NCI-H2196 treated with DMSO at 0.1 percent for 48 hours (cell line): ENCODE results near the gene ROBO1.
"Not testable (repeated sequence)": the region's sequence is repeated elsewhere in the genome, so short reads cannot be mapped to it uniquely, and the experiment has no call there.

Experiments used
- DNase-seq: peaks from one replicate; lab custom pipeline; 2025; ENCODE audit not compliant: unreplicated experiment; lab: John Stamatoyannopoulos, UW

Gene ROBO1

GRCh38 chr3:79558943-79559342, 208.9 kb downstream of the ROBO1 start:
- no peak for DNase-seq

GRCh38 chr3:79555655-79556054, 212.1 kb downstream of the ROBO1 start:
- no peak for DNase-seq

- no peak for DNase-seq
Observed at GRCh38 chr3:79551997-79552396, 215.8 kb downstream of the ROBO1 start.

- no peak for DNase-seq
Observed at GRCh38 chr3:79551321-79551892, 216.4 kb downstream of the ROBO1 start.

GRCh38 chr3:79543218-79543982, 224.4 kb downstream of the ROBO1 start:
- DNase-seq: no peak

GRCh38 chr3:79534727-79535126, 233.1 kb downstream of the ROBO1 start:
- DNase-seq: no peak

GRCh38 chr3:79531566-79532295, 236.1 kb downstream of the ROBO1 start:
- no peak for DNase-seq

- no peak for DNase-seq
Observed at GRCh38 chr3:79521221-79521848, 246.5 kb downstream of the ROBO1 start.

- no peak for DNase-seq
Observed at GRCh38 chr3:79517766-79518413, 249.9 kb downstream of the ROBO1 start.

- no peak for DNase-seq
Observed at GRCh38 chr3:79516795-79517194, 251.0 kb downstream of the ROBO1 start.

GRCh38 chr3:79515072-79515471, 252.7 kb downstream of the ROBO1 start:
- no peak for DNase-seq

GRCh38 chr3:79514069-79514468, 253.7 kb downstream of the ROBO1 start:
- DNase-seq: no peak

- no peak for DNase-seq
Observed at GRCh38 chr3:79506751-79507150, 261.0 kb downstream of the ROBO1 start.

- not testable (repeated sequence) for DNase-seq
Observed at GRCh38 chr3:79502216-79502681, 265.5 kb downstream of the ROBO1 start.

GRCh38 chr3:79497447-79498111, 270.2 kb downstream of the ROBO1 start:
- DNase-seq: no peak

GRCh38 chr3:79491029-79491641, 276.7 kb downstream of the ROBO1 start:
- DNase-seq: no peak

GRCh38 chr3:79490165-79491028, 277.4 kb downstream of the ROBO1 start:
- DNase-seq: no peak

GRCh38 chr3:79488407-79488806, 279.4 kb downstream of the ROBO1 start:
- no peak for DNase-seq

GRCh38 chr3:79480746-79481145, 287.1 kb downstream of the ROBO1 start:
- DNase-seq: no peak
